GM18907 (cell line): ENCODE results near the gene OPCML.

Source experiments
- ATAC-seq: cut with Tn5 transposase; IDR thresholded peaks from one replicate; pipeline ENCODE4 v1.9.1; 2021; ENCODE audit warnings: mild to moderate bottlenecking, moderate library complexity; ENCODE audit not compliant: unreplicated experiment

Gene OPCML

GRCh38 chr11:133531971-133532651 is at the start of gene OPCML:
Gene OPCML, minus strand, starts transcription at chr11:133532501.
- no peak for ATAC-seq

- no peak for ATAC-seq
These were observed 48.8 kb upstream of the OPCML start for GRCh38 chr11:133581091-133581490.

GRCh38 chr11:133579165-133580031 is 47.1 kb upstream of the OPCML start:
- ATAC-seq: no peak

GRCh38 chr11:133577403-133577802 is 45.1 kb upstream of the OPCML start:
- no peak for ATAC-seq

GRCh38 chr11:133576351-133576750 is 44.0 kb upstream of the OPCML start:
- ATAC-seq: no peak

- no peak for ATAC-seq
These were observed 40.8 kb upstream of the OPCML start for GRCh38 chr11:133573081-133573480.

- no peak for ATAC-seq
These were observed 38.1 kb upstream of the OPCML start for GRCh38 chr11:133570376-133570775.

- no peak for ATAC-seq
These were observed 31.3 kb upstream of the OPCML start for GRCh38 chr11:133563505-133564025.

- no peak for ATAC-seq
These were observed 28.2 kb upstream of the OPCML start for GRCh38 chr11:133560472-133560855.

- ATAC-seq: no peak
These were observed 27.7 kb upstream of the OPCML start for GRCh38 chr11:133559833-133560471.

GRCh38 chr11:133559382-133559781 is 27.1 kb upstream of the OPCML start:
- no peak for ATAC-seq

GRCh38 chr11:133555034-133555433 is 22.7 kb upstream of the OPCML start:
- ATAC-seq: no peak

- no peak for ATAC-seq
These were observed 21.8 kb upstream of the OPCML start for GRCh38 chr11:133553885-133554740.

GRCh38 chr11:133552938-133553337 is 20.6 kb upstream of the OPCML start:
- ATAC-seq: no peak

GRCh38 chr11:133551064-133551463 is 18.8 kb upstream of the OPCML start:
- ATAC-seq: no peak

GRCh38 chr11:133549826-133550225 is 17.5 kb upstream of the OPCML start:
- no peak for ATAC-seq

- no peak for ATAC-seq
These were observed 16.3 kb upstream of the OPCML start for GRCh38 chr11:133548641-133549040.

- ATAC-seq: no peak
These were observed 15.7 kb upstream of the OPCML start for GRCh38 chr11:133547808-133548494.

- no peak for ATAC-seq
These were observed 13.0 kb upstream of the OPCML start for GRCh38 chr11:133545199-133545803.

GRCh38 chr11:133541720-133542095 is 9.4 kb upstream of the OPCML start:
- ATAC-seq: no peak
